ENCODE measurements around the gene MCTP2. TPM values are rescaled to one million over a fixed set of nuclear protein-coding genes. Genes with fewer than 3 reads are reported as not detected.

Gene MCTP2
- total RNA-seq, 3 donors from 2014 or later: 41.9 to 89.3 (median 83.7) TPM

DNA sequence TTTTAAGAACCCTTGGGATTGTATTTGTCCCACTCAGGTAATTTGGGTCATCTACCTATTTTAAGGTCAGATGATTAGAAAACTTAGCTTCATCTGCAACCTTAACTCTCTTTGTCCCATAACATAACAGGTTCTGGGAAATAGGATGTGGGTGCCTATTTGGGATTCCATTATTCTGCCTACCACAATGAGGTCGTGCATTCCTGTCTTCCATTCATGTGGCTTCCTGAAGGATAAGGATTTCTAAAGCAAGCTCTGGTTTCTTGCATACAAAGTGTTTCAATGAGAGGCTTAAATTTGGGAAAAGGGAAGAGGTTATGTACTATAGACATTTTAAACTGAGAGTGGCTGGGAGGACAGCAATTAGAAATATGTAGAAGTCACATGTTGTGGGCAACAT, 190.3 kb downstream of the MCTP2 start:
- ATAC-seq (no peak), DNase-seq (no peak)
- intact Hi-C loops (cut with DNase I, micrococcal nuclease): no loop called here
- Histone ChIP-seq H3K4me1 (ENCODE audit: low read depth) (no peaks in the 10 kb centered on the region), H3K36me3 (ENCODE audit: low read depth) (no peaks in the 10 kb centered on the region), H3K9me3 (no peaks in the 10 kb centered on the region), H3K4me3 (no peak overlapping the region)
- no peak for TF ChIP-seq CTCF (IDR thresholded peaks at IDR 0.05)

DNA sequence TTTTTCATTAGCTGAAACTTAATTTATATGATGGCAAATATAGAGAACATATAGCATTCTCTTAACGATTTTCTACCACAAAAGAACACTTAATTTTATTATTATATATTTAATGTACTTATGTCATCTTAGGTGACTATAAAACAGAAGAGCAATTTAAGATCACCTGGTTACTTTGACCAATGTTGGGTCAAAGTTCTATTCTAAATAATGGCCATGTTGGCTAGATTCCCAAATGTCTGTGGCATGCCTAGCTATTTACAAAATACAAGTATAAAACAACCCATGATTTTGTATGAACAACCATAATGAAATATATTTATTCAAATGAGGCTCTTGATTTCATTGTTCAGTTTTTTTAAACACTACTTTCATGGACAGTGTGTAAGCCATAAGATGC, 200.9 kb downstream of the MCTP2 start:
- Histone ChIP-seq H3K4me3 (no peak overlapping the region), H3K9me3 (no peaks in the 10 kb centered on the region), H3K36me3 (ENCODE audit: low read depth) (no peaks in the 10 kb centered on the region), H3K4me1 (ENCODE audit: low read depth) (no peaks in the 10 kb centered on the region)
- intact Hi-C loops (cut with DNase I, micrococcal nuclease): no loop called here
- DNase-seq (no peak), ATAC-seq (no peak)
- TF ChIP-seq CTCF (IDR thresholded peaks at IDR 0.05): no peak

DNA sequence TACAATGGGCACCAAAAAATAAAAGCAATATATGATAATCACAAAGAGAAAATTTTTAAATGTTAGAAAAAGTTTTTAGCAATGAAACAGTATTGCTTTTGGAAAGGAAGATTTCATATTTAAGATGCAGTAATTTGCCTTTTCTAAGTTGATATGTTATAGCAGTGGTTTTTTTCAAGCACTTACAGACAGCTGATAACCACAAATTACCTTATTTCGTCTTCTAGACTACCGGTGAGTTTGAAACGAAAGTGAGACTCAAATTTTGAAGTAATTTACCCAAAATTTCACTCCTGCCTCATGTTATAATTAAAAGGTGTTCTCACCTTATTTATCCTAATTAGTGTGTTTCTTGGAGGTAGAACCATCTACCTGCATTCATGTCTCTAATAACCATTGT, 207.8 kb downstream of the MCTP2 start:
- Histone ChIP-seq H3K4me3 (no peak overlapping the region), H3K4me1 (ENCODE audit: low read depth) (no peaks in the 10 kb centered on the region), H3K36me3 (ENCODE audit: low read depth) (no peaks in the 10 kb centered on the region), H3K9me3 (no peaks in the 10 kb centered on the region)
- DNase-seq: no peak
- intact Hi-C loops (cut with DNase I, micrococcal nuclease): no loop called here
- ATAC-seq: no peak
- TF ChIP-seq CTCF (IDR thresholded peaks at IDR 0.05): no peak

- Histone ChIP-seq H3K4me3 (no peak overlapping the region), H3K4me1 (ENCODE audit: low read depth) (no peaks in the 10 kb centered on the region), H3K36me3 (ENCODE audit: low read depth) (peaks cover 4% of the 10 kb centered on the region), H3K9me3 (no peaks in the 10 kb centered on the region)
- TF ChIP-seq CTCF (IDR thresholded peaks at IDR 0.05): no peak
- DNase-seq (no peak), ATAC-seq (no peak)
- intact Hi-C loops (cut with DNase I, micrococcal nuclease): no loop called here
Observed at GRCh38 chr15:94441760-94442159, 210.4 kb downstream of the MCTP2 start.

- no peak overlapping the region for H3K4me3 ChIP-seq
- DNase-seq: no peak
- no peak for ATAC-seq
- no peak for TF ChIP-seq CTCF (IDR thresholded peaks at IDR 0.05)
- peaks cover 4% of the 10 kb centered on the region for H3K36me3 ChIP-seq (ENCODE audit: low read depth)
- H3K4me1 ChIP-seq (ENCODE audit: low read depth): no peaks in the 10 kb centered on the region
- intact Hi-C loops (cut with DNase I, micrococcal nuclease): no loop called here
- no peaks in the 10 kb centered on the region for H3K9me3 ChIP-seq
Observed at GRCh38 chr15:94442480-94442879, 211.1 kb downstream of the MCTP2 start.

GRCh38 chr15:94443186-94443585, 211.8 kb downstream of the MCTP2 start:
- Histone ChIP-seq H3K36me3 (ENCODE audit: low read depth) (peaks cover 4% of the 10 kb centered on the region), H3K4me3 (no peak overlapping the region), H3K4me1 (ENCODE audit: low read depth) (no peaks in the 10 kb centered on the region), H3K9me3 (no peaks in the 10 kb centered on the region)
- ATAC-seq (no peak), DNase-seq (no peak)
- no peak for TF ChIP-seq CTCF (IDR thresholded peaks at IDR 0.05)
- intact Hi-C loops (cut with DNase I, micrococcal nuclease): no loop called here

All from mucosa of descending colon (tissue), 3 donors.